SH-SY5Y (cell line): ENCODE data around the gene ST6GALNAC4.

Experiments used
- GATA2 ChIP-seq: IDR thresholded peaks from 2 replicates; pipeline ENCODE4 v1.6.1; 2011; ENCODE audit warnings: mild to moderate bottlenecking, low read depth, low read length
- GATA3 ChIP-seq: IDR thresholded peaks from 2 replicates; pipeline ENCODE4 v1.6.1; 2011; ENCODE audit warnings: low read depth, mild to moderate bottlenecking, low read length, moderate library complexity

The ST6GALNAC4 gene

GRCh38 chr9:127884976-127885490 lies 31.8 kb downstream of the ST6GALNAC4 start:
- TF ChIP-seq GATA2 (no peak), GATA3 (no peak)

- TF ChIP-seq GATA2, result no peak
- TF ChIP-seq GATA3, result no peak
Observed at GRCh38 chr9:127884427-127884911, 32.4 kb downstream of the ST6GALNAC4 start.

- TF ChIP-seq GATA3, result no peak
- no peak for TF ChIP-seq GATA2
Observed at GRCh38 chr9:127883959-127884358, 32.9 kb downstream of the ST6GALNAC4 start.

GRCh38 chr9:127880143-127880542 lies 36.7 kb downstream of the ST6GALNAC4 start:
- TF ChIP-seq GATA2 (no peak), GATA3 (no peak)

GRCh38 chr9:127878652-127879390 lies 38.0 kb downstream of the ST6GALNAC4 start:
- TF ChIP-seq GATA2 (no peak), GATA3 (no peak)

DNA sequence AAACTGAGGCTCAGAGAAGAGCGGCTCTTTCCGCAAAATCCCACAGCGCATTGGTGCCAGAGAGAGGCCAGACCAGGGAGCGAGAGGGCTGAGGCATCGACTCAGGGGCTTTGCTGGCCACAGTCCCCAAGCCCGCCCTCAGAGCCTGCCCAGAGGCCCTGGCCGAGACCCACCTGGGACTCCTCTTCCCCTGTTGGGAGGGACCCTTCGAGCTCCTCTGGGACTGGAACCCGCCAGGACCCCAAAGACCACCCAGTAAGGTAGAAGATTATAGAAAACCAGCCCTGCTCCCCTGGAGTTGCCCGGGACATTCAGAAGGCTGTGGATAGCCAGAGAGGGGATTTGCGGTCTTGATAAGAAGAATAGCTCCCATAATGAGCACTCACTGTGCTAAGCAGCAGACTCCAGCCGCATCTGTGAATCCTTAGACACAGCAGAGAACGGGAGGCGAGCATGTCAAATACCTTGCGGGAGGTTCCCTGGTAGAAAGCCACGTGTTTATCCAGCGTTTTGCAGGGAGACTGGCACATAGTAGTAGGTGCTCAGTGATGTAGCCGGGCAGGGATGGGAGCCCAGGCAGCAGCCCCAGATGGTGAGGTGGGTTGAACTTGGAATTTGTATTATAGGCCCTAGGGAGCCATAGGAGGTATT lies 38.7 kb downstream of the ST6GALNAC4 start:
- TF ChIP-seq GATA3, result no peak
- no peak for TF ChIP-seq GATA2

GRCh38 chr9:127877566-127877998 lies 39.3 kb downstream of the ST6GALNAC4 start, which contains the start of gene AK1:
TSS of gene AK1 (minus strand) at chr9:127877675. CDS start at chr9:127874617, 3,058 bp downstream.
- no peak for TF ChIP-seq GATA2
- TF ChIP-seq GATA3, result no peak

DNA sequence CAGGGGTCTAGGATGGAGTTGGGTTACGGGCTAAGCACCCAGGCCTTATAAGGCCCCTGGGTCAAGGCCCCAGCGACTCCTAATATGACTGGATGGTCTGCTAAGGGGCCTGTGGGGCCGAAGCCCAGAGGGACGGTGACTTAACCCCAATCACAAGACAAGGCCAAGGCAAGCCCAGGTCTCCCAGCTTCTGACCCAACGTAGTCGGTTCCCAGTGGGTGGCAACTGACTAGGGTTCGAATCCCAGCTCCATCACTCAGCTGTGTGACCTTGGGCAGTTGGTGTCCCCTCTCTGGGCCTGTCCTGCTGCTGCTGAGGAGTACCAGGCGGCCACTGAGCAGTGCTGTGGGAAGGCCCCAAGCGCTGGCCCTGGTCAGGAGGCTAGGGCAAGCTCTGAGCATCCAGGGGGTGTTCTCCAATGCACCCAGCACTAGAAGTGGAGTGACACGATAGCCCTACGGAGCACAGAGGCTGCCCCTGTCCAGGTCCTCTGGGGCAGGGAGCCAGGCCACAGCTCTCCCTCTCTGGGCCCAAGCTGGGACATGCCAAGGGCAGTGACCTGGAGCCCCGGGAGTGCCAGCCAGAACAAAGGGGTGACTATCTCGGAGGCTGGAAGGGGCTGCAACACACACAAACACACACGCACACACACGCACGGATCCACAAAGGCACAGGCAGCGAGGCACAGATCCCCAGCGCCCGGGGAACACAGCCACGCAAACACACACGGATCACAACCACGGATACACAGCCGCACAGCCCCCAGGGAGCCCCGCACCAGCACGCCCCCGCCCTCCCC lies 39.9 kb downstream of the ST6GALNAC4 start:
- TF ChIP-seq GATA3, result no peak
- TF ChIP-seq GATA2, result no peak

DNA sequence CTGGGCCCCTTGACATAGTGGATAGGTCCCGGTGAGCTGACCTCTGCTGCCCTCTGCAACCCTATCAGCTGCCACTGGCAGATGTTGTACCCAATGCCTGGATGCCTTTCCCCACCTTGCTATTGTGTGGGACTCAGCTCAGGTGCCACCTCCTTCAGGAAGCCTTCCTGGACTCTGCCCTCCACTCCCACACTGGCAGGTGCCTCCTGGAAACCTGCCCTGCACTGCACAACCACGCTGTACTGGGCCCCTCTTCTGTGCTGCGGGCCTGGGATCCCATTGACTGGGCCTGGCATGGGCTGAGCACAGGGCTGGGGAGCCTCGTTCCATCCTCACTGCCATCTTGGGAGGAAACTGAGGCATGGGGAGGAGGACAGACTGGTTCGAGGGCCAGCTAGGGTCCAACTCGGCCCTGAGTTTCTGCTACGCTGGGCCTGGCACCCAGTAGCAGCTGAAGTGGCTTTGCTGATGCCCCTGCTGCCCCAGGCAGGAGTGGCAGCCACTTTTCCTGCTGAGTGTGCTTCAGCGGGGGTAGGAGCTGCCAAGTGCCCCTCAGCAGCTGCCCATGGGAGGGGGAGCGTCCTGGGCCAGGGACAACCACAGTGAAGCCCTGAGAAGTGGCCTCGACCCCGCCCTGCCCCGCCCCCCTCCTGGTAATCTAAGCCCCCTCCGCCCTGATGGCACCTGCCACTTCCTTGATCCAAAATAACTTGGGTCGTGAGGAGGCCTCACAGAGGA lies 40.6 kb downstream of the ST6GALNAC4 start:
- TF ChIP-seq GATA2 (no peak), GATA3 (no peak)

GRCh38 chr9:127875306-127875966 lies 41.4 kb downstream of the ST6GALNAC4 start:
- no peak for TF ChIP-seq GATA2
- TF ChIP-seq GATA3, result no peak

DNA sequence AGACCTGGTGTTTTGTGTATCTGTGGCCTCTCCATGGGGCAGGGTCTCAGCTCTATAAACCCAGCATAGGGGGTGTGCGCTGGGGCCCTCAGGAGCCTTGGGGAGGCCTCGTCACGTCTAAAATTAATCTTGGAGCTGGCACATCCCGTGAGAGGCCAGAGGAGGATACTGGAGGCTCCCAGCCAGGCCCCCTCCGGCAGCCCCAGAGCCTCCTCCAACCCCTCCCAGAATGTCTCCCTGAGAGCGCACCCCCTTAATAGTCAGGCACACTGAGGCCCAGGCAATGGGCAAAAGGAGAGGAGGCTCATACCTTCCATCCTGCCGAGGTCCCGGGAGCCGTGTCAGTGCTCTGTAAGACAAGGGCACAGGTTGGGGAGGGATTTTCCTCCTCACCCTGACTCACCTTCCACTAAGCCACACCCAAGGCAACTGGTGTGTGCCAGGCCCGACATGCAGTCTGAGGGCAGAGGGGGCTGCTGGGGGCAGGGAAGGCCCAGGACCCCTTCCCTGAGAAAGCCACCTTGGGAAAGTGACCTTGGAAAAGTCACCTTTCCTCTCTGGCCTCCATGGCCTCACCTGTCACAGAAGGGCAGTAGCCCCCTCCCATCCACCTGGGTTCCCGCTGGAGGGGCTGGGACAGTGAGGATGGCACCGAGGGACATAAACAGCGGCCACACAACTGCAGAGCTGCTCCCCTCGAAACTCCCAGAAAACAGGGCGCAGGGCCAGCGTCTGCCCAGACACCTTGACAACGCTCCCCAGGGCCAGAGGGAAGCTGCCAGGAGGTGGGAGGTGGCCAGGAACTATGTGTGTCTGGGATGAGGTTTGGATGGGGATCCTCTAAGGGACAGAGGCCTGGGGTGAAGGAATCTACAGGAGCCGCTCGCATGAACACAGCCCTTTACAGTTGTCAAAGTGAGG lies 42.3 kb downstream of the ST6GALNAC4 start:
- TF ChIP-seq GATA3 (no peak), GATA2 (no peak)

- TF ChIP-seq GATA3 (no peak), GATA2 (no peak)
Observed at GRCh38 chr9:127873886-127874285, 43.0 kb downstream of the ST6GALNAC4 start.

GRCh38 chr9:127873223-127873691 lies 43.6 kb downstream of the ST6GALNAC4 start:
- TF ChIP-seq GATA3 (no peak), GATA2 (no peak)
